LHCN-M2 (cell line): ENCODE results near the gene CALB2. TPM values are rescaled to one million over a fixed set of nuclear protein-coding genes. Genes with fewer than 3 reads are reported as not detected.

Experiments
- DNase-seq: peaks from one replicate; pipeline ENCODE4 v3.0.0-alpha.2; 2012; ENCODE audit warnings: low read depth
- total RNA-seq: library from RNA; depleted of rRNA; stranded (reverse); fragments of >200 nt; gene quantifications from 2 replicates; pipeline ENCODE4 v1.2.3, GENCODE V29; 2014

CALB2 gene
- total RNA-seq, 1 experiment from 2014 or later: 0.23 TPM

DNA sequence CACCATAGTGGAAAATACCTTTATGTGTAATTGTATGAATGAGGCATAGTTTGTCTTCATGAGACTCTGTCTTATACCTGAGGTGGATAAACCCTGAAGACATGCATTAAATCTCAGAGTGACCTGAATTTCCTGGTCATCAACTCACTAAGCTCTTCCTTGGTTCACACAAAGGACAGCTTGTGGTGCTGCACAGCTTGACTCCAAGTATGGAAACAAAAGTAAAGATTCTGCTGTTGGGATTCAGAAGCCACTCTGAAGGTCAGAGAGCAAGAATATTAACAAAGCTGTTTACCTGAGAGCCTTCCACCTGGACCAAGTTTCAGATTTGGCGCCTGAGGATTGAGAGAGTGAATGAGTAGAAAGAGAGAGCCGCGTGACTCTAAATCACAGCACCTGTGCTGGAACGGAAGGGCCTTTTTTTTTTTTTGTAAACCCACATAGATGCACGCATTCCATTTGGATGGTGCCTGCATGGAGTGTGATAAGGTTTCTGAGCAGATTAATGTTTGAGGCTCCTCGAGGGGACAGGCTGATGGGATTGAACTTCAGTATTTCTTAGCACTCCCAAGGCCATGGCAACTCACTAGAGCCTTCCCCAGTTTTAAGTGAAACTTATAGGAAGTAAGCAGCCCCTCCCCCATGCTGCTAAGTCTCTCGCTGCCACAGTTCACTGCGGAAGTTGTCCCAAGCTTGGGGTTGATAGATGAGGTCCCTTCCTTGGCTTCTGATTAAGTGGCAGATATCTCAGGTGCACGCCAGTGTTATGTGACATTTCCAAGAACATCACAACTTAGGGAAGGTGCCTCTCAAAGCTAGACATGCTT is 28.7 kb downstream of the CALB2 start:
- DNase-seq: no peak

DNA sequence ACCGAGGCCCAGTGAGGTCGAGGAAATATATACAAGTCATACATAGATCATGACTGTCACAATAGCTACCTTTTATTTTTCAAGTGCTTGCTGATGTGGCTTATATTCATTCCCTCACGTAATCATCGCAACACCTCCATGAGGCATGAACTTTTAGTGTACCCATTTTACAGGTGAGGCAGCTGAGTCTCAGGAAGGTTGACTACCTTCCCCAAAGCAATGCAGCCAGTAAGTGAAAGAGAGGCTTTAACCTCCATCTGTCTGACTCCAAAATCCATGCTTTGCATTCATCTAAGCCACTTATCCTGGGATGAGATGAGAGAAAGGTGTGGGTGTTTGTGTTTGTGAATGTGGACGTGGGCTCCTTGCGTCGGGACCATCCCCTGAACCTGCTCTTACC is 30.8 kb downstream of the CALB2 start:
- DNase-seq: no peak

DNA sequence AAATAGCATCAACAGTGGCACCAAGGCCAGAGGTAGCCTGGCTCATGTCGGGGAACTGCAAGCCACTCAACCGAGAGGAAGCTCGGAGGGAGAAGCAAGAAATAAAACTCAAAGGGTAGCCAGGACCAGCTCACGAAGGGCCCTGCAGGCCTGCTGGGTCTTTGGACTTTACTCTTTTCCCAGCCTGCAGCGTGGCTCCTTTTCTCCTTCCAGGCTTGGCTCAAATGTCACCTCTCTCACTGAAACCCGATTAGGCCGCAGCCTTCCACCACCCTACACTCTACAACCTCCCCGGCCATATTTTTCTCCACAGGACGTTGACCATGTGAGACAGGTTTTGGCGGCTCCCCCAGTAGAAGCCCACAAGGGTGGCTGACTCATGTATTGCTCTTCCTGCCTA is 38.1 kb downstream of the CALB2 start:
- DNase-seq: no peak

DNA sequence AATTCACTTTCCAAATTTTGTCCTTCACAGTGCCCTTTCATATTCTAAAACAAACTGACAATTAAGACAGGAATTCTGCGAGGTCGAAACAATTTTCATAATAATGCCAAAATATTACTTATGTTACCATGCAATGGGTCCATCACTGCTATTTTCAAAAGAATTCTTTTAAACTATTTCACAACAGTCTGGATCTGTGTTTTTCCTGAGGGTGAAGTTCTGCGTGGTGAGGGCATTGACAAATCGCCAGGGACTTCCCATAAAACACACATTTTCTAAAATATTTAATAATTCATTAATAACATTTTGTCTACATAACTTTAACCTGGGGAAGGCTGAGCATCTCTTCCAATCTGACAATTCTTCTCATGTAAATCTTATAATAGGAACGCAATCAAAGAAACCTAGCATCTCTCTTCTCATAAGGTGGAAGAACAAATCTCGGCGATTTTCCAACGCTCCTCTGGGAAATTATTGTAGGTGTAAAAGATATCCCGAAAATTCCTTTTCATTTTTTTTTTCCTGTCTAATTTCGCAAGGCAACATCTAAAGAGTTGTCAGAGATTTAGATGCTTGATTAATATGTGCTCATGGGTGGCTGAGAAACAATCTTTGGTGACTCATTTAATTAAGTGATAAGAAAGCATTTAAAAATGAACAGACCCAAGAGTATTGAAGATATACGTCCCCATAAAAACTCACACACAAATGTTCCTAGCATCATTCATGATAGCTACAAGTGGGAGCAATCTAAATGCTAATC is 41.5 kb downstream of the CALB2 start:
- no peak for DNase-seq

DNA sequence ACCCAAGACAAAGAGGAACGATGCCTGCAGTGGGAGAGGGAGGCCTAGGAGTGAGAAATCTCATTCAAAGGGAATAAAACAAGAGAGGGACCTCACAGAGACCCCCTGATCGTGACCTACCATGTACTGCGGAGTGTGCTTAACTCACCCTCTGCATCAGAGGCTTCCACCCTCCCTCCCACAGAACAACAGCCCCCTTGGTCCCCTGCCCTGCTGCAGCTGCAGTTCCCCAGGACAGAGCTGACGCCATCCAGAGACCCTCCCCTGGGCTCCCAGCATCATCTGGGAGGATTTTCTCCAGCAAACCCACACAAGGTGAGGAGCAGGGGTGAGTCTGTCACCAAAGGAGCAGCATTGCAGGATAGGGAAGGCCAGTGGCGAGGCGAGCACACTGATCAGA is 43.5 kb downstream of the CALB2 start:
- DNase-seq: no peak

DNA sequence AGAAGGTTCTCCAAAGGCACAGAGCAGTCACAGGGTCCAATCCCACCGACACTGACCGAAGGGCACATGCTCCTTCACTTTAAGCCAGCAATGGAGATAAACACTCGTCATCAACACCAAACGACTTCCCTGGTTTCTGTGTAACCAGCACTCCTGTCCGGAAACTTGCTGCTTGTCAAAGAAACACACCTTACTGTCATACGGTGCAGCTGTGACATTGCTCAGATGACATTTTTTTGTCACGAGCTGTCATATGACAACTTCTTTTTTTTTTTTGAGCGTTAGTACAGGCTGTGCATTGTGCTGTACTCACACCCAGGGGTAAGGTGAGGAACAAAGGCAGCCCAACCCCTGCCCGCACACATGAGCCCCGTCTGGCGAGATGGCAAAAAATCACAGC is 44.2 kb downstream of the CALB2 start:
- no peak for DNase-seq

DNA sequence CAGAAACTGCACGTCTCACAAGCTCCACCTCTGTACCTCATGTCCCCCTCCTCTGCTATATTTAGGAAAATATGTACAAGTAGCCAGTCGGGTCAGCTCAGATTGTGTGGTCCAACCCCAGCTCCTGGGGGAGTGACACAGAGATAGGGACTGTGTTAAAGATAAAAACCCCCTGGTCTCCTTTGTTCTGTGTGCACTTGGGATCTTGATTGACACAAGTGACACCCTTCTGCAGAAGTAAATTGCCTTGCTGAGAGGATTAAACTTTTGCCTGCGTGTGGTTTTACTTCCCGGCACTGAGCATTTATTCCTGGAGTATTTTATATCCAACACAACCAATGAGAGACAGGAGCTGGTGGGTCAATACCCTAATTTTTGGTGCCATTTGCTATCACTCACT is 45.8 kb downstream of the CALB2 start:
- DNase-seq: no peak

DNA sequence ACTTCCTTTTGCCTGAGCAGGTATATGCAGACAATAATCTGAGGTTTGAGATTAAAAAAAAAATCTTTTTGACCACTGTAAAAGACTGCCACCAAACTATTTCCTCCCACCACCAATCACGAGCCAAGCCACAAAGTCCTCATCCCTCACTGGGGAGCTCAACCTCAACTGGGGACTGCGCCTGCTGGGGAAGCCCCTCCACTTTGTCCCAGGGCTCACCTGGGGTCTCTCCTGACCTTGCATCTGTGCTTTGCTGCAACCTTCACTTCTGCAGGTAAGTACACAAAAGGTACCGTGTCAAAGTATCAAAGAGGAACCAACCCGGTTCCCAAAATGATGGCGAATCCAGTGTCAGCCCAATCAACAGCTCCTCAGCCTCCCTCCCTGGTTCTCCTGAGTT is 47.8 kb downstream of the CALB2 start:
- DNase-seq: no peak

DNA sequence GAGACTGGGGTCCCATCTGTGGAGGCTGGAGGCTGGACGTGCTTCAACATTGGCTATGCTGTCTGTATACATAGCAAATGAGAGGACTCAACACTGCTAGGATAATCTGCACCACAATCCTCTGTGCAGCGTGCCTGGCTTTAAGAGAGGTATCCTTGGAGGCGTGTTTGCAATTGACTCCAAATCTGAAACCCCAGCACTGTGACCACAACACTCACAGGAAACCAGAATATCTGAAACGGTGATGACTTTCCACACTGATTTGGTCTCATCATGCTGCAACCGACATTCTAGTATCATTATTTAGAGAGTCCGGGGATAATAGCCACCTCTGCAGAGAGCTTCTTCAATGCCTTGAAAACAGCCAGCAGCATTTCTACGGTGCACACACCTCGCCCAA is 48.2 kb downstream of the CALB2 start:
- no peak for DNase-seq

DNA sequence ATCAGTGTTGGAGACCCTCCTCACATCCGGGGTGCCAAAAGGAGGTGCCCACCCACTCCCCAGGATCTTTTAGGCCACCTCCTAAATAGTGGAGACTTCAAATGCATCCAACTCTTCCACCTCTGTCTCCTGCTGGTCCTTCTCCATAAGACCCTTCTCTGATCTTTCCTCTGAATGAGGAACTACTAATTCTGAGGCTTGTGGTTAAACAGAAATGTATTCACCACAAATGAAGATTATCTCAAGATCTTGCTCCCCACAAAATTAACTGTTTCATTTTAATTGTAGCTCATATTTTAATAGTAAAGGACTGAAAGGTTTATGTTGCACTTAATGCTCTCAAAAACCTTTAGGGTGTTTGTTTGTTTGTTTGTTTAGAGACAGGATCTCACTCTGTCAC is 49.2 kb downstream of the CALB2 start:
- no peak for DNase-seq

DNA sequence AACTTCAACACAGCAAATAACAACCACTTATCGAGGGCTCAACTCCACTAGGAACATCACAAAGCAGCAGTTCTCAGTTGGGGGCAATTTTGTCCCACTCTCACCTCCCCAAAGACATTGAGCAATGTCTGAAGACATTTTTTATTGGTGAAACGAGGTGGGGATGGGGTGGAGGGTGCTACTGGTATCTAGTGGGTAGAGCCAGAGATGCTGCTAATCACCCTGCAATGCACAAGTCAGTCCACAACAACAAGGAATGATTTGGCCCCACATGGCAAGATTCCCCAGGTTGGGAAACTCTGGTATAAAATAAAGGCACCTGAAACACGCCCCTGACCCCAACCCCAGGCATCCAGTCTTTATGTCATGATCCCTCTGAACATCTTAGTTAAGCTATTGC is 50.0 kb downstream of the CALB2 start:
- no peak for DNase-seq

DNA sequence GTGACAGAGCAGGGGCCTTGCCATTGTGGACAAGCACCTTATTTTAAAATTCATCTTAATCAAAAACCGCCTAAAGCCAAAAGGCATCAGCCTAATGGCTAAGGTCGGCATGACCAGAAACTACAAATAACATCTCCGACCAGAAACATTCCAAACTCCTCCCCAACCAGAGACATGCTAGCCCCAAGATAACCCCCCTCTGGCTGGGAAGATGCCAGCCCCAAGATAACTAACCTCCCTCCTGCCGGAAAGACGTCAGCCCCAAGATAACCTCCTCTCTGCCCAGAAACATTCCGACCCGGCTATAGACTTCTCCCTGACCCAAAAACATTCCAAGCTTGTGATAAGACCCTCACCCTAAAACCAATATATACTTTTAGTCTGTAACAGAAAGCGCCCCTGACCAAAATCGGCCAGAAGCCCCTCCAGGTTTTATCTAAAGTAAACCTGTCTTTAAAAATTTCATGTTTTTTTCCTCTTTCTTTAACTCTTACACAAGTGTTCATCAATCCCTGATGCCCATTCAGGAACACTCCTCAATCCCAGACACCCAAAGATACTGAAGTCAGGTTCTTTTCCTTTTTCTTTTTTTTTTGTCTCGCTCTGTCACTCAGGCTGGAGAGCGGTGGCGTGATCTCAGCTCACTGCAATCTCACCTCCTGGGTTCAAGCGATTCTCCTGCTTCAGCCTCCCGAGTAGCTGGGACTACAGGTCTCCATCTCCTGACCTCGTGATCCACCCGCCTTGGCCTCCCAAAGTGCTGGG is 50.7 kb downstream of the CALB2 start:
- DNase-seq: no peak

DNA sequence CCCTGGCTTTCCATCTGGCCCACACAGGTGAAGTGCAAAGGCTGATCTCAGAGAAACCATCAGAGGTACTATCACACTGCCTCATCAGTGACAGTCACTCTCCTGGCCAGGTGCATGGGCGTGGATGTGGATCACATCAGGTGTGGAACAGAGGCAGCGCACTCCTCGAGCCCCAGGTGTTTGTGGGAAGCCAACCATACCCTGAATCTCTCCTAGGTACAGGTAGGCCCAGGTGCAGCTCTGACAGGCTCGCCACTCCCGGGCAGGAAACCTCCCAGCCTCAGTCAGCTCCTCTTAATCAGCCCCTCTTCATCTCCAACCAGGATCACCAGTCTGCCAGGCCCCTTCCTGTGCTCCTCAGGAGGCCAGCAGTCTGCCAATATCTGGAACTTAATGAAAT is 51.6 kb downstream of the CALB2 start:
- DNase-seq: no peak

DNA sequence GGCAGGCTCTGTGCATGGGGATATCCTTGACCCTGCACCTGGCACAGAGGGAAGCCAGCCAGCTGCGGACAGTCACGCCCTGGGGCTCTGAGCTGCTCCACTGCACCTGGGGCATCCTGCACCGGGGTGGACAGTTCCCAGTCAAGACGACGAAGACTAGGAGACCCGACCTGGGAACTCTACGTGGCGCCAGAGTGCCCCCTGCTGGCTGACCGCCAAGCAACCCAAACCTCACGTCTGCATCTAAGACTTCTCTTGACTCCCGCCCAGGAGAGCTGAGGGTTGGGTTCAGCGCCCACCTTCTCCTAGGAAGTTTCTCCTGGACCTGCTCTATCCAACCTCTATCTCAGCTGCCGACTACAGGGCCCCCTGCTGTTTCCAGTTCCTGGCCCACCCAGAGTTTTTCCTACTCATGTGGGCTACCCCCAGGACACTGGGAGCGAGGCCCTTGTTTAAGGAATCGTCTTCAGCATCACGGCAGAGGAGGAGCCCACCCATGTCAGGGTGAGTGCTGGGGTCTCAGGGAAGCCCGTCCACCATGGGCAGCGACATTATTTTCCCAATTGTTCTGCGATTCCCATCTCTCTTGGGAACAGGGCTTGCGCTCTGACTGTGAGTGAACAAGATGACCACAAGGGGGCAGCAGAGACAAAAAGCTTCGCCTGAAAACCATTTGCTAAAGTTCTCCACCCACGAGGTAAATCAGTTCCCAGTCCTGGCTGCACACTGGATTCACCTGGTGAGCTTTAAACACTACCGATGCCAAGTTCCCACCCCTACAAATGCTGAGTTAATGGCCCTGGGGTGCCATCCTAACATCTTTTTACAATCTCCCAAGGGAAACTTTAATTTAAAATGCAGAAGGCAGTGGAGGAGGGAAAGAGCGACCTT is 54.0 kb downstream of the CALB2 start:
- peak; percentile 59 for DNase-seq

DNA sequence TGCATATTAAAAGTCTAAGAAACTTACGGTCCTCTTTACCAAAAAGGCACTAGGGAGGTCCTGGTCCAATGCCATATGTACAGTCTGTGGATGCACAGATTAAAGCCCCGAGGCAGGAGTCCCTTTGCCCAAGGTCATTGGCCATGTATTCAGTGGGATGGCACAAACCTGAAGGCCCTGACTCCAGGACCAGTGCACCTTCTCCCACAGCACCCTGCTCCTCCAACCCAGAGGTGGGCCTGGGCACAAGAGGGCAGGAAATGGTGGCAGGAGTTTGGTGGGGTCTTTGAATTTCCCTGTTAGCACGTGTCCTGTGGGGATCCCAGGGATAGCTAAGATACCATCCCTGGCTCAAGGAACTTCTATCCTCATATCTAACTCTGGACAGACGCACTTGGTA is 54.8 kb downstream of the CALB2 start:
- no peak for DNase-seq

DNA sequence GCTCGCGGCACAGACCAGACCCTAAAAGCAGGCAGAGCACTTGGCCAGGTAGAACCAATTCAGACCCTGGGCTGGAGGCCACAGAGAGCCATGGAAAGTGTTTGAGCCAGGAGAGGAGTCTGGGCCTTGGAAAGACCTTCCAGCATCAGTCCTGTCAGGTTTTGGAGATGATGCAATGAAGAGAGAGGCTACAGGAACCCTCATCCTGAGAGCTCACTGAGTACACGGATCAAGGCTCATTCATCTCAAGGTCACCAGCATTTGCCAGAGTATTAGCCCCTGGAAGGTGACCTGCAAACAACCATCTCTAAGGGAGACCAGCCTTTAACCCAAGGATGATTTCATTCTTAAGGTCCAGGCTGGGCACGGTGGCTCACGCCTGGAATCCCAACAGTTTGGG is 55.5 kb downstream of the CALB2 start:
- DNase-seq: no peak

DNA sequence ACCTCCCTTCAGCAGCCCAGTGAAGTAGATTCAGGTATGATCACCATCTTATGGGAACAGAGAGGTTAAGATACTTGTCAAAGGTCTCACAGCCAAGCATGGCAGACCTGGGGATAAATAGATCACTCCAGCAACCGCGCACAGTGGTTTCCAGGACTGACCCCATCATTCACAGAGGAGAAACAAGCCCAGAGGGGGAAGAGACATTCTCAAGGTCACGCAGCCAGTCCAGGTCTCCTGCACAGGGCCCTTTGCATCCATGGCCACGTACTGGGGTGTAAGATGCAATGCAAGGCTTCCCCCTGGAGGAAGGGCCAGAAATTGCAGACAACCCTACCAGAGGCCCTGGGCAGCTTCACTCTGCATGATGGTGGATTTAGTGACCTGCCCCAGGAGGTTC is 63.4 kb downstream of the CALB2 start:
- DNase-seq: peak; percentile 2

DNA sequence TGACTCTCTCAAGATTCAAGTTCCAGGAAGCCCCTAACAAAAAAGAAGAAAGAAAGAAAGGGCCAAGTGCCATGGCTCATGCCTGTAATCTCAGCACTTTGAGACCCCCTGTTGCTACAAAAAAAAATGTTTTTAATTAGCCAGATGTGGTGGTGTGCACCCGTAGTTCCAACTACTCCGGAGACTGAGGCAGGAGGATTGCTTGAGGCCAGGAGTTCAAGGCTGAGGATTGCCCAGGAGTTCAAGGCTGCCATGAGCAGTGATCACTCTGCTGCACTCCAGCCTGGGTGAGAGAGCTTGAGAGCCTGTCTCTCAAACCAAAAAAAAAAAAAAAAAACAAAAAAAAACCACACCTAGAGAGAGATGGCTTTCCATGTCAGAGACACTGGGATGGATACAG is 64.5 kb downstream of the CALB2 start:
- DNase-seq: no peak

DNA sequence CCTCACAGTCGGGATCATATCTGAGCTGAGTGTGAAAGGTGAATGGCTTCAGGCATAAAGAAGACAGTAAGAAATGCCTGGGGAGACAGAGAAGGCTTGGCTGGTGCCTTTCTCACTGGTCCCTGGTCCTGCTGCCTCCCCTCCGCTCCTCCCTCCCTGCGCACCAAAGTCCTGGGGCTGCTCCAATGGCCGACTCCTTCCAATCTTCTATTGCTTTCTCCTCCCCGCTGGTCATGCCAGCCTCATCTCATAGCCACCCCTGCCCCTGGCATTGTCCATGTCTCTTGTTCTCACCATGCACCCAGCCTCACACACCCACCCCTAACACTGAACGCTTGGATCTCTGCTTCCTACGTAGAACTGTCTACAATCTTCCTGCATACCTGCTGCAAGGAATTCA is 65.3 kb downstream of the CALB2 start:
- no peak for DNase-seq

DNA sequence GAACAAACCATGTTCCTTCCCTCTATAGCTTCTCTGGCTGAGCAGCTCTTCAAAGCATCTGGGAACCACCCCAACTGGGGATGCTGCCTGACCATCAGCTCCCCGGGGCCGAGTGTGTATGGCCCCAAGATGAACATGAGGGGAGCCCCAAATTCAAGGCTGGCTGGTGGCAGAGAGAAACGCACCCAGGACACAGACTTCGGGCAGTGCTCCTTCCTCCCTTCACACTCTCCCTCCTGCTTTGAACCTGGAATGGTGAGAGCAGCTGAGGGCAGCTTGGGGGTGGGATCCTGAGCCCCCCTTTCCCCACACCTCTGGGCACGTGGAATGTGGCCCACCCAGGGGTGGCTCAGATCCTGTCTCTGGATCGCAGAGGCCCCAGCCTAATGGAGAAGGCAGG is 66.1 kb downstream of the CALB2 start:
- no peak for DNase-seq

DNA sequence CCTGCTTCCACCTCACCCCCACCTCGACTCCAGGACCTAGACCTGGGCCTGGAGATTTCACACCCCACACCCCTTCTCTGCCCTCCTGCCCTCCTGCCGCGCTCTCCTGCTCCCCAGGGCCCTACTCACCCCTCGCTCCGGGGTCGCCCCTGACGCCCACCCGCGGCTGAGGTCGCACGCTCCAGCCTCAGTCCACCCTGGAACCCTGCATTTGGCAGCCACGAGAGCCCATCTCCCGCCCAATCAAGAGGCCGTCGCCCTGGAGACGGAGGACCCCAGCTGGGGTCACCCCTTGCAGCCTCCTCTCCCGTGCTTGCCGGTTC is 67.2 kb downstream of the CALB2 start:
- no peak for DNase-seq
